GM12873 (cell line): ENCODE measurements around the gene MYO15B.

Source experiments
- CTCF ChIP-seq: IDR thresholded peaks from 2 replicates; pipeline ENCODE4 v1.5.1; 2012; ENCODE audit warnings: low read depth, mild to moderate bottlenecking, moderate library complexity, low read length, control low read depth; ENCODE audit not compliant: insufficient read depth; ENCODE audit errors: missing control alignments

Gene MYO15B

GRCh38 chr17:75568412-75569255, 19.0 kb upstream of the MYO15B start:
- TF ChIP-seq CTCF, result no peak

GRCh38 chr17:75570034-75570676, 17.4 kb upstream of the MYO15B start:
- no peak for TF ChIP-seq CTCF

DNA sequence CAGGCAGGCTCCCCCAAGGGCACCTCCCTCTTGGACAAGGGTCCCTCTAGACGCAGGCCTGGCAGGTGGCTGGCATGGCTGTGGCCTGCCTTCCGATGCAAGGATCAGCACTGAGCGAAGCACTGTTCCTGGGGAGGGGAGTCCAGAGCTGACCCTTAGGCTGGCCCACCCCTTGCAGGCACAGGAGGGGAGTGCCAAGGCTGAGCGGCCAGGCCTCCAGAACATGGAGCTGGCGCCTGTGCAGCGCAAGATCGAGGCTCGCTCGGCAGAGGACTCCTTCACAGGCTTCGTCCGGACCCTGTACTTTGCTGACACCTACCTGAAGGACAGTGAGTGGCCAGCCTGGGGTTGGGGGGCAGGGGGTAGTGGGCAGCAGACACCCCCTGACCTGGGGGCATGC, 16.8 kb upstream of the MYO15B start:
- TF ChIP-seq CTCF, result no peak

- TF ChIP-seq CTCF, result no peak
These were observed 16.3 kb upstream of the MYO15B start for GRCh38 chr17:75571197-75571884.

DNA sequence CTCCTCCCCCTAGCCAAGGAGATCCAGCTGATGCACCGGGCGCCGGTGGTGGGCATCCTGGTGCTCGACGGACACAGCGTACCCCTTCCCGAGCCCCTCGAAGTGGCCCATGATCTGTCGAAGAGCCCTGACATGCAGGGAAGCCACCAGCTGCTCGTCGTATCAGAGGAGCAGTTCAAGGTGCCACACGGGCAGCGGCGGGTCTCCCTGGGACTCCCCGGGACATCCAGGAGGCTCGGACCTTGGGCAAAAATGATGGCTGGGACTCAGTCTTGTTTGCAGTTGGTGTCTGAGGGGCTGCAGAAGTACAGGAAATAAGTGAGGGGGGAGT, 15.8 kb upstream of the MYO15B start:
- no peak for TF ChIP-seq CTCF

DNA sequence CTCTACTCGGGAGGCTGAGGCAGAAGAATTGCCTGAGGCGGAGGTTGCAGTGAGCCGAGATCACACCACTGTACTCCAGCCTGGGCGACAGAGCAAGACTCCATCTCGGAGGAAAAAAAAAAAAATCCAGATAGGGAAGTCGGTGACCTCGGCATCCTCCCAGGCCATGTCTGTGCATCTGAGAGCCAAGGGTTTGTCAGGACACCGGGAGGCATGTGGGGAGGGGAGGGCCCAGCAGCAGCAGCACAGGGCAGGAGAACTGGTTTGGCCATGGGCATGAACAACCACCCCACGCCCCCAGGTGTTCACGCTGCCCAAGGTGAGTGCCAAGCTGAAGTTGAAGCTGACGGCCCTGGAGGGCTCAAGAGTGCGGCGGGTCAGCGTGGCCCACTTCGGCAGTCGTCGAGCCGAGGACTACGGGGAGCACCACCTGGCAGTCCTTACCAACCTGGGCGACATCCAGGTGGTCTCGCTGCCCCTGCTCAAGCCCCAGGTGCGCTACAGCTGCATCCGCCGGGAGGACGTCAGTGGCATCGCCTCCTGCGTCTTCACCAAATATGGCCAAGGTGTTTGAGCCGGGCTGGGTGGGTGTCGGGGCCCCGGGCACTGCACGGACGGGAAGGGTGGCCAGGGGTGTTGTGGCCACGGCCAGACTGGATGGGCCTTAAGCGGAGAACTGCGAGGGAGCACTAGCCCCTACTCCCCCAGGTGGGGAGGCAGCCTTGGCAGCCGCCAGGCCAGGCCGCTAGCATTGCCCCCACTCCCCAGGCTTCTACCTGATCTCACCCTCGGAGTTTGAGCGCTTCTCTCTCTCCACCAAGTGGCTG, 14.7 kb upstream of the MYO15B start:
- TF ChIP-seq CTCF, result no peak
